GM12872 (cell line): ENCODE data around the gene F2R.

Experiments
- TF ChIP-seq, protein P1 (sequence below): IDR thresholded peaks from 3 replicates; pipeline ENCODE4 v1.5.1; 2011; ENCODE audit warnings: low read depth, mild to moderate bottlenecking, low read length, moderate library complexity; ENCODE audit not compliant: insufficient read depth

F2R gene

GRCh38 chr5:76715486-76715735, 515 bp upstream of the F2R start:
- TF ChIP-seq, protein P1, sequence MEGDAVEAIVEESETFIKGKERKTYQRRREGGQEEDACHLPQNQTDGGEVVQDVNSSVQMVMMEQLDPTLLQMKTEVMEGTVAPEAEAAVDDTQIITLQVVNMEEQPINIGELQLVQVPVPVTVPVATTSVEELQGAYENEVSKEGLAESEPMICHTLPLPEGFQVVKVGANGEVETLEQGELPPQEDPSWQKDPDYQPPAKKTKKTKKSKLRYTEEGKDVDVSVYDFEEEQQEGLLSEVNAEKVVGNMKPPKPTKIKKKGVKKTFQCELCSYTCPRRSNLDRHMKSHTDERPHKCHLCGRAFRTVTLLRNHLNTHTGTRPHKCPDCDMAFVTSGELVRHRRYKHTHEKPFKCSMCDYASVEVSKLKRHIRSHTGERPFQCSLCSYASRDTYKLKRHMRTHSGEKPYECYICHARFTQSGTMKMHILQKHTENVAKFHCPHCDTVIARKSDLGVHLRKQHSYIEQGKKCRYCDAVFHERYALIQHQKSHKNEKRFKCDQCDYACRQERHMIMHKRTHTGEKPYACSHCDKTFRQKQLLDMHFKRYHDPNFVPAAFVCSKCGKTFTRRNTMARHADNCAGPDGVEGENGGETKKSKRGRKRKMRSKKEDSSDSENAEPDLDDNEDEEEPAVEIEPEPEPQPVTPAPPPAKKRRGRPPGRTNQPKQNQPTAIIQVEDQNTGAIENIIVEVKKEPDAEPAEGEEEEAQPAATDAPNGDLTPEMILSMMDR: no peak

DNA sequence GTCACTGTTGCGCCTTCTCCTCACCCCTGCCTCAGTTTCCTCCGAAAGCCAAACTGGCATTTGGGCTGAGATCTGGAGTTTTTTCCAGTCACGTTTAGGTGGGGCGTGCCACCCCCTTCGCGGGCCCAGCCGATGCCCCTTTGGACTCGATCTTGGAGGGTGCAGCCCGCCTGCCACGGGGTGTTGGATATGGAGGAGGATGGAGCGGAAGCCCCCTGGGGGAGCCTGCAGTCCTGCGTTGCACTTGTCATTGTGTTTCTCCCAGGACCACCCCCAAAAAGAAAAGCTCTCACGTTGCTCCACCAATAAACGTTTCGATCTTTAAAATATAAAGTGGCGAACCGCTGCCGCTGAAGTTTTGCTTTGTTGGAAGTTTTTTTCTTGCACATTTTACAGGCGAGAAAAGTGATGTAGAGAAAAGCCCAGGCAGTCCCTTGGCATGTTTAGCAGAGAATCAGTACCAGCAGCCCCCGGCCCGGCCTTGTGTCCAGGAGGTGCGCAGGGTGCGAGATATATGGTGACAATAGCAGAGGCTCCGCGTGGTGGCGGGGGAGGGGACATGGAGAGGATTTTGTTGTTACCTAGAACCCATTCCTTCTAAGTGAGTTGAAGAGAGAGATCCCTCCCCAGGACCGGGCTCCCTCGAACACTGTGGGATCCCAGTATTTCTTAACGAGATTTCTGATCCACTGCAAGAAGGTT, 681 bp downstream of the F2R start:
- TF ChIP-seq, protein P1: no peak

DNA sequence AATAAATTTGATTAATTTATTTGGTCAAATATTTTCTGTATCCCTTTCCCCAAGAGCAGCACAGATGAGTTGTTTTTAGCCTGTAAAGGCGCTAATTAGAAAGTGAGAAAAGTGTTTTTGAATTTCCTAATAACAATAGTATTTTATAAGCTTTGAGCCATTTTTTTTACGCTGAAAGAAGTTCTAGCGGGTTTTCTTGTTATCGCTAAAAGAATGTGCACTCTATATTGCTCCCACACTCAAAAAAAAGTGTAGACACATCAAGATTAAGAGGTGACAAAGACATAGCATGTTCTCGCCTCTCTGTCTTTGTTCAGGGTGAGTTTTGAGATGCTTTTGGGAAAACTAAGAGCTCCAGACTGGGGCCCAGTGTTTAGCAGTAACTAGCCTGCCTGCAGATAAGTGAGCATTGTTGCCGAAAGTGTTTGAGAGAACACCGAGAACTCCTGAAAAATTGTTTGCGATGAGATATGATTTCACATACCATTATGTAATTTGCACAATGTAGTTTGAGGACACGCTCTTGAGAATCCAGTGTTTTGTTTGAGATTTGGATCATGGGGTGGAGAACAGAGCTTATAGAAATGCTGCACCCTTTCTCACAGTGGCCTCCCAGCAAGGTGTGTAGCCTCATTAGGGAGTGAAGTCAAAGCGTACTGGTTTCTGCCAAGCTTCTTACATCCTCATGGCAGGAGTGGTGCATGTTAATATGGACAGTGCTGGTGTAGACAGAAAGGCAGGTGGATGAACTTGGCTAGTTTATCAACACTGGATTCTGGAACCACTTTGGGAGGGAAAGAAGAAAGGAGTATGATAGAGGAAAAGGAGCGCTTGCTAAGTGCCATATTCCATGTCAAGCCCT, 1.5 kb downstream of the F2R start:
- TF ChIP-seq, protein P1: no peak

DNA sequence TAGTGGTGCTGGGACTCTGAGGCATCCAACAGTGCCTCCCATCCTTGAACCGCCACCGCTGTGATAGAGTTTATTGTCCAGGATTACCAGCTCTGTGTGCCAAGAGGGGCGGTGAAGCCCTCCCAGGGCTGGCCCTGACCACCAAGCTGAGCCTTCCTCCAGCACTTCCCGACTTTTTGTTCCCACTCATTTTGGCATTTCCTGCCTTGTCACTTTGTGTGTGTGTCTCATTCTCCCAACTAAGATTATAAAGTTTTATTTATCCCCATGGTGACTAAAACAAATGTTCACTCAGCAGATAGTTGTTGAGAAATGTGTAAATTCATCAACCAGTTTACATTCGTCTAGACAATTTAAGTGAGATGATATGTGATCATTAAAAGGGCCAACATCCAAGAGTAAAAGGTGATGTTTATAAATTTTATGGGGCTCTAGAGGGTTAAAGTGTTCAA, 2.5 kb downstream of the F2R start:
- TF ChIP-seq, protein P1: no peak

DNA sequence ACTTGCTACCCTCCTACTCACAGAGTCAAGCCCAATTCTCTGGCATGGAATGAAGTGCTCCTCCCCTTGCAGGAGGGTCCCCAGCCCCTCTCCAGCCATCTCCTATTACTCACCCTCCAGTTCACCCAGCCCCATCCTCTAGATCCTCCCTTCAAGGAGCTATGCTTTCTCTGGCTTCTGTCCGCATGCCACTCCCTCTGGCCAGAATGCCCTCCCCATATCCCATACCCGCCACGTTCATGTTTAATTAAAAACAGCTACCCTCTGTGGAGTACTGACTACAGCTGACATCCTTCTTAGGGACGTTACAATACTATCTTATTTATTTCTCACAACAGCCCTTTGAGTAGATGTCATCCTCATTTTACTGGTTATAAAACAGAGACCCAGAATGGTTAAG, 3.0 kb downstream of the F2R start:
- TF ChIP-seq, protein P1: no peak

GRCh38 chr5:76720988-76721569, 5.2 kb downstream of the F2R start:
- TF ChIP-seq, protein P1: no peak

DNA sequence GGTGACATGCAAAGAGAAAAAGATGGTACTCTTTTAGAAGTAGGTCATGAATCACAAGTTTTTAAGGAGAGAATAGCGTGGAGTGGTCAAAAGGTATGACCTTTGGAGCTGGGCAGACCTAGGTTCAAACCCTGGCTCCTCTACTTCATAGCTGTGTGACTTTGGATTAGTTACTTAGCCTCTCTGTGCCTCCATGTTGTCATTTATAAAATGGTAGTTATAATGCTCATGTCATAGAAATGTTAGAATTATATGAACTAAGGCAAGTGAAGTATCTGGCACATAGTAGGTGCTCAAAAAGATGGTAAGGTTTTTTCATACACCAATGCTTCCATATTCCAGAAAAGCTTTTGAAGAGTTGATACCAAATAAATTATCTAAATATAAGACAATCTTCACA, 7.3 kb downstream of the F2R start:
- TF ChIP-seq, protein P1: no peak
